Measurements from ENCODE around the gene MBTPS2.

MBTPS2 gene

GRCh38 chrX:21934414-21934813 lies 95.0 kb downstream of the MBTPS2 start:
- DNase-seq (ENCODE audit: low read depth in 2 of 2), result no peak
